Mucosa of rectum (tissue), 2 donors: ENCODE measurements around the gene ADAMTSL2.

Experiments used
- H3K27ac ChIP-seq, 2 donors: one replicate each; pipeline ENCODE4 v1.7.0; 2013; ENCODE audit warnings: inconsistent platforms in 2 of 2, low read depth in 2 of 2, low read length in 2 of 2
- H3K27me3 ChIP-seq, 2 donors: one replicate each; pipeline ENCODE4 v1.7.0; 2013; ENCODE audit warnings: low read length in 2 of 2; ENCODE audit not compliant: control insufficient read depth in 2 of 2, insufficient read depth in 2 of 2
- H3K36me3 ChIP-seq, 2 donors: one replicate each; pipeline ENCODE4 v1.7.0; 2013; ENCODE audit warnings: low read length in 2 of 2; ENCODE audit not compliant: control insufficient read depth in 2 of 2, insufficient read depth in 2 of 2
- H3K4me1 ChIP-seq, 2 donors: one replicate each; pipeline ENCODE4 v1.7.0; 2013; ENCODE audit warnings: low read length in 2 of 2, mild to moderate bottlenecking in 1 of 2; ENCODE audit not compliant: control insufficient read depth in 2 of 2, insufficient read depth in 2 of 2
- H3K4me3 ChIP-seq, 2 donors: one replicate each; pipeline ENCODE4 v1.7.0; 2013; ENCODE audit warnings: low read length in 2 of 2
- H3K9ac ChIP-seq, 2 donors: one replicate each; pipeline ENCODE4 v1.7.0; 2013; ENCODE audit warnings: low read length in 2 of 2, low read depth in 1 of 2, mild to moderate bottlenecking in 1 of 2
- H3K9me3 ChIP-seq, 2 donors: one replicate each; pipeline ENCODE4 v1.7.0; 2013; ENCODE audit warnings: low read length in 2 of 2; ENCODE audit not compliant: control insufficient read depth in 2 of 2
- donor health status: healthy.
- donor health status: Normal muscosa, but diverticular disease.

Gene ADAMTSL2

DNA sequence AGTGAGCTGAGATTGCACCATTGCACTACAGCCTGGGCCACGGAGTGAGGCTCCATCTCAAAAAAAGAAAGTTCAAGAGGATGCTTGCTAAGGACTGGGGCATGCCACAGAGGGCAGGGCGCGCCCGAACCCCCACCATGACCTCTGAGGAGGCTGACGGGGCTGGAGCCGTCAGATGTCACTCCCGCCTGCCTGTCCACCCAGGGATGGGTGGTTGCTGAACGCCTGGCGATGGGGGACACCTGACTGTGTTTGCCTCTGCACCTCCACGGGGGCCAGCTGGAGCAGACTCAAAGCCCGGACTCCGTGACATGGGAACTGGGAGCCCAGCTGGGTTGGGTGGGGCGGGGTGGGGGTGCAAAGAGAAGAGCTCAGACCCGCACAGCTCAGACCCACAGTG is 31.9 kb downstream of the ADAMTSL2 start:
- Histone ChIP-seq H3K4me1 (peaks cover 8 to 10% of the 10 kb centered on the region in 2 donors), H3K9ac (no peak overlapping the region), H3K27me3 (no peaks in the 10 kb centered on the region), H3K9me3 (no peaks in the 10 kb centered on the region), H3K4me3 (no peak overlapping the region), H3K27ac (no peak overlapping the region), H3K36me3 (no peaks in the 10 kb centered on the region)

DNA sequence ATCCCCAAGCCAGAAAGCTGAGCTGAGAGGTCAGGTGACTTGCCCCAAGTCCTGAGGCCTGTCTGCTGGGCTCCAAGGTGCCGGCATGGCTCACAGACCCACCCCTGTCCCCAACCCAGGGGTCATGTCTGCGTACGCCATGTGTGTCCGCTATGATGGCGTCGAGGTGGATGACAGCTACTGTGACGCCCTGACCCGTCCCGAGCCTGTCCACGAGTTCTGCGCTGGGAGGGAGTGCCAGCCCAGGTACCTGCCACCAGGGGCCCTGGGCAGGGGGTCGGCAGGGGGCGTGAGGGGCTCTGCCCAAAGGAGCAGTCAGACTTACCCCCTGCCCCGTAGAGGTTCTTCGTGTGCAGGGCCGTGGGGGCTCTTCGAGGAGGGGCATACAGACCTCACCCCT is 32.3 kb downstream of the ADAMTSL2 start:
- no peaks in the 10 kb centered on the region for H3K36me3 ChIP-seq
- no peak overlapping the region for H3K4me3 ChIP-seq
- H3K27ac ChIP-seq = no peak overlapping the region
- no peaks in the 10 kb centered on the region for H3K9me3 ChIP-seq
- H3K9ac ChIP-seq = no peak overlapping the region
- H3K27me3 ChIP-seq = no peaks in the 10 kb centered on the region
- peaks cover 8 to 10% of the 10 kb centered on the region in 2 donors for H3K4me1 ChIP-seq

DNA sequence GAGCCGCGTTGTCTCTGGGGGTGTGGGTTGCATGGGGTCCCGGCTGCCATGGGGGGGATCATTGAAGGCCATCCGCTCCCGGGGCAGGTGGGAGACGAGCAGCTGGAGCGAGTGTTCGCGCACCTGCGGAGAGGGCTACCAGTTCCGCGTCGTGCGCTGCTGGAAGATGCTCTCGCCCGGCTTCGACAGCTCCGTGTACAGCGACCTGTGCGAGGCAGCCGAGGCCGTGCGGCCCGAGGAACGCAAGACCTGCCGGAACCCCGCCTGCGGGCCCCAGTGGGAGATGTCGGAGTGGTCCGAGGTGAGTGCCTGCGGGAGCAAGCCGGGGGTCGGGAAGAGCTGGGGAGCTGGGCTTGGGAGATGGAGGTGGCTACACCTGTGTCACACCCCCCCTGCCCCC is 33.7 kb downstream of the ADAMTSL2 start:
- H3K27me3 ChIP-seq = no peaks in the 10 kb centered on the region

DNA sequence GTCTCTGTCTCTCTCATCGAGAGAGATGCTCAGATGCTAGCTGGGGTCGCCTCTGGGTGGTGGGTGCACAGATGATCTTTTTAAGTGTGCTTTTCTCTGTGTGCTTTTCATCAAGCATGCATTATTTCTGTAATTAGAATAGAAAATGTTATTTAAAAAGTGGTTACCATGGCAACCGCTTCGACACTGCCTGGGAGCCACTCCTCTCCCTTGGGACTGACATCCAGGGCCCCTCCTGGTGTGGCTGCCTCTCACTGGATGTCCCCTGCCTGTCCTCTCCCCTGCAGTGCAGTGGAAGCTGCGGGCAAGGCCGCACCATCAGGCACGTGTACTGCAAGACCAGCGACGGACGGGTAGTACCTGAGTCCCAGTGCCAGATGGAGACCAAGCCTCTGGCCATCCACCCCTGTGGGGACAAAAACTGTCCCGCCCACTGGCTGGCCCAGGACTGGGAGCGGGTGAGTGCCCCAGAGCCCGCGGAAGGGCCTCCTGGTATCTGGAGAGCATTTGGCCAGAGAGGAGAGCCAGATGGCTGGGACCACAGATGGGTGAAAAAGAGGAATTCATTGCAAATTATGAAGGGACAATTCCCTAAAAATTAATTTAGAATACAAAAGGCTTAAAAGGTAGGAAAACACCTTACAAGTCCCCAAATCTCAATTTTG is 34.7 kb downstream of the ADAMTSL2 start:
- Histone ChIP-seq H3K9ac (no peak overlapping the region), H3K4me1 (peaks cover 0 to 2% of the 10 kb centered on the region in 2 donors), H3K36me3 (no peaks in the 10 kb centered on the region), H3K4me3 (no peak overlapping the region), H3K27me3 (no peaks in the 10 kb centered on the region), H3K27ac (no peak overlapping the region), H3K9me3 (no peaks in the 10 kb centered on the region)

More for the DNA sequence above, 33.7 kb downstream of the ADAMTSL2 start:
- no peak overlapping the region for H3K9ac ChIP-seq
- H3K36me3 ChIP-seq = no peaks in the 10 kb centered on the region
- H3K9me3 ChIP-seq = no peaks in the 10 kb centered on the region
- H3K4me3 ChIP-seq = no peak overlapping the region
- H3K4me1 ChIP-seq = peaks cover 4 to 5% of the 10 kb centered on the region in 2 donors
- no peak overlapping the region for H3K27ac ChIP-seq

DNA sequence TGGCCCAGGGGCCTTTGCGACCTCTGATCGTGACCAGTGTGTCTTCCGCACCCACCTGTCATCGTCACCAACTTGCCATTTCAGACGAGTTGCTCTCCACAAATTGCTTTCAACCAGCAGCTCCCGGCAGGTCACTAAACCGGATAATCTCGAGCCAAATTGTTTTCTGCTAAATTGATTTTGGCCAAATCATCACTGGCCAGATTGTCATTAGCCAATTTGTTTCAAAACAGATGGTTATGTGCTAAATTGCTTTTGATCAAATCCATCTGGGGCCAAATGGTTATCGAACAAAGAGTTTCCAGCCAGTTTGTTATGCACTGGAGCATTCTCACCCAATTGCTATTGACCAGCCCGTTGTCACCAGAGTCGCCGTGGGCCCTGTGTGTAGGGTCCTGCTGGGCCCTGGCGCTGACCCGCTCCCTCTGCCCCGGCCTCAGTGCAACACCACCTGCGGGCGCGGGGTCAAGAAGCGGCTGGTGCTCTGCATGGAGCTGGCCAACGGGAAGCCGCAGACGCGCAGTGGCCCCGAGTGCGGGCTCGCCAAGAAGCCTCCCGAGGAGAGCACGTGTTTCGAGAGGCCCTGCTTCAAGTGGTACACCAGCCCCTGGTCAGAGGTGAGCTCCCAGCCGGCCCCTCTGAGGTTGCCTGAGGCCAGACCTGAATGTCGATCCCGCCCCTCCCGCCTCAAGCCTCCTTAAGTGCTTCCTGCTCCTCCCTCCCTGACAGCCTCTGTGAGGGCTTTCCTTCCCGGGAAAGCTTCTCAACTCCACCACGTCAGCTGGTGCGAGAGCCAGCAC is 35.6 kb downstream of the ADAMTSL2 start:
- no peaks in the 10 kb centered on the region for H3K4me1 ChIP-seq
- no peak overlapping the region for H3K4me3 ChIP-seq
- H3K9me3 ChIP-seq = no peaks in the 10 kb centered on the region
- H3K9ac ChIP-seq = no peak overlapping the region
- H3K27ac ChIP-seq = no peak overlapping the region
- no peaks in the 10 kb centered on the region for H3K36me3 ChIP-seq
- H3K27me3 ChIP-seq = no peaks in the 10 kb centered on the region

DNA sequence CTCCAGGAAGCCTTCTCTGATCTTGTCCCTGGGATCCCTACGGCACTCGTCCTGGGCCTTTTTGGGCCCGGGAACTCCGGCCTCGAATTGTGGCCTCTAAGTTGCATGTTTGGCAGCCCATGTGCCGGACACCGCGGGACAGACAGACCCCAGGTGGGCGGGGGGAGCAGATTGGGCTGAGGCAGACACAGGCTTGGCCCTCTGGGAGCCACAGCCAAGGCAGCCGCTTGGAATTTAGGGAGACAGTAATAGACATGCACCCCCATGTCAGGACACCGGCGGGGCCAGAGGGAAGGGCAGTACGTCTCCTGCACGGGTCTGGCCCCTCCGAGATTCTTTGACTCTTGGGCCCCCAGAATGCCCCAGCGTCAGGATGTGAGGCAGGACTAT is 36.2 kb downstream of the ADAMTSL2 start:
- H3K4me1 ChIP-seq = no peaks in the 10 kb centered on the region
- H3K9me3 ChIP-seq = no peaks in the 10 kb centered on the region
- no peaks in the 10 kb centered on the region for H3K27me3 ChIP-seq
- no peaks in the 10 kb centered on the region for H3K36me3 ChIP-seq
- no peak overlapping the region for H3K9ac ChIP-seq
- no peak overlapping the region for H3K27ac ChIP-seq
- no peak overlapping the region for H3K4me3 ChIP-seq

DNA sequence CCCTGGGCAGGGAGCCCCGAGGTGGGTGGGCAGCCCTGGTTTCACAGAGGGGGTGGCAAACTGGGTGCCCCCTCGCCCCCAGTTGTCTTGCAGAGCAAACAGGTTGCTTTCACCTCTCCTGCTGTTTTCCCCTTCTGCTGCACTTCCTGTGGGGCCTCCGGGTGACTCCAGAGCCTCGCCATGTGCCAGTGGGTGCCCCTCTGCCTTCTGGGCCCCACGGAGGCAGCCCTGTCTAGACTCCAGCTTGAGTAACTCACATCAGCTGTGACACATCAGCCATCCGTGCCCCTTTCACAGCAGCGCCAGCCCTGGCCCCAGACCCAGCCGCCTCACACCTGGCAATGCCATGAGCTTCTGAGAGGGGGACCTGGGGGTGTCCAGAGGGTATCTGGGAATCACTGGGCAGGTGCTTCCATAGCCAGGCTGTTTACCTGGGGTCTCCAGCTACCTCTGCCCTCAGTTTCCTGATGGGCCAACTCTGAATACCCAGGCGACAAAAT is 36.9 kb downstream of the ADAMTSL2 start:
- Histone ChIP-seq H3K9me3 (no peaks in the 10 kb centered on the region), H3K27ac (no peak overlapping the region), H3K9ac (no peak overlapping the region), H3K27me3 (no peaks in the 10 kb centered on the region), H3K4me3 (no peak overlapping the region), H3K4me1 (no peaks in the 10 kb centered on the region), H3K36me3 (no peaks in the 10 kb centered on the region)

DNA sequence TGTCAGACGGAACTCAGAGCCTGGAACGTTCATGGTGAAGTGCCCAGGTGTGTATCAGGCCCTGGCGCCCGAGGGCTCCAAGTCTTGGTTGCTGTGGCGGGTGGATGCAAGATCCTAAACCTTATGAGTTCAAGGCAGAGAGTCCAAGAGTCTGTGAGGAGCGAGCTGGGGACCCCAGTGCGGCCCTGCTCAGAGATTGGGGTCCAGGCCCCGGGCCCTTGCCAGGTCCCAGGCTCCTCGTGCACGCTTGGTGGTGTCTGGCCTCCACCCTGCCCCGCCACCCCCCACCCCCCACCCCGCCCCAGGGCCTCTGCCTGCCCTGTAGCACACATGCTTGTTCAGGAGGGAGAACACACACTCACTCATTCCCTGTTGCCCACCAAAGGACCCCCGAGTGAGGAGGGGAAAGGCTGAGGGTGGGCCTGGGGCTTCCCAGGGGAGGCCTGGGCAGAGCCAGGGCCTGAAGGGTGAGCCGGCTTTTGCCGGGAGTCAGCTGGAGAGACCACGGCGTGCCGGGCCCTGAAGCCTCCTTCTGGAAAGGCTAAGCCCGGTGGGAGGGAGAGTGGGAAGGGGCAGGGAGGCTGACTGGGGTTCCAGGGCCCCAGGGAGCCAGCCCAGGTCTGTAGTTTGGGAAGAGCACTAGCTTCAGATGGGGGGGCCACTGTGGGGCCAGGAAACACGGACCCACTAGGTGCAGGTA is 37.5 kb downstream of the ADAMTSL2 start:
- Histone ChIP-seq H3K9ac (no peak overlapping the region), H3K27me3 (no peaks in the 10 kb centered on the region), H3K9me3 (no peaks in the 10 kb centered on the region), H3K4me1 (no peaks in the 10 kb centered on the region), H3K36me3 (no peaks in the 10 kb centered on the region), H3K27ac (no peak overlapping the region), H3K4me3 (no peak overlapping the region)

DNA sequence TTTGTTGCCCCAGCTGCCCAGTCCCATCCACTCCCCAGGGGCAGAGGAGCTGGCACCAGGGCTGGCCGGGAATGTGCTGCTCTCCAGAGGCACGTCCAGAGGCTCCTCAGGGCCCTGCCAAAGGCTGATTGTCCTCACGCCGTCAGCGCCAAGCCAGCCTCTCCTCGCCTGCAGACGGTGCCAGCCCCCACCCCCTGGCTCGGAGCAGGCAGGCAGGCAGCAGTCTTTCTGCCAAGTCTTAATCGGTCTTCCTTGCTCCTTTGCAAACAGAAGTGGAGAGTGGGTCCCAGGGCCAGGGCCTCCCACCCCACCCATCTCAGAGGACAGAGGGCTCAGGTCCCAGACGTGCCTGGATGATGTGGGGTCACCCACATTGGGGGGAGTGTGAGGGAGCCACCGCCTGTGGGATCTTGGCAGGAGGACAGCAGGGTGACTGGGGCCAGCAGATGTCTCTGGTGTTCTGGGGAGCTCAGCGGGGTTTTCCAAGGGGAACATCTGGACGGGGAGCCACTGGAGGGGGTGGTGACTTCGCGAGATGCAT is 38.4 kb downstream of the ADAMTSL2 start:
- H3K4me1 ChIP-seq = no peaks in the 10 kb centered on the region
- H3K36me3 ChIP-seq = no peaks in the 10 kb centered on the region
- no peak overlapping the region for H3K9ac ChIP-seq
- no peaks in the 10 kb centered on the region for H3K27me3 ChIP-seq
- no peak overlapping the region for H3K27ac ChIP-seq
- H3K9me3 ChIP-seq = no peaks in the 10 kb centered on the region
- H3K4me3 ChIP-seq = no peak overlapping the region
